Ureter (tissue), 1 donor: Measurements from ENCODE around the gene UBE2B. TPM values are rescaled to one million over a fixed set of nuclear protein-coding genes. Genes with fewer than 3 reads are reported as not detected.
A peak's percentile ranks its signal among the peaks of the same experiment; 100 is the strongest.
"Not testable (repeated sequence)": the region's sequence is repeated elsewhere in the genome, so short reads cannot be mapped to it uniquely, and the experiment has no call there.

Experiments
- DNase-seq: peaks from one replicate; pipeline ENCODE4 v3.0.0-alpha.2; 2020; ENCODE audit warnings: low spot score
- total RNA-seq: library from RNA; stranded (reverse); gene quantifications from one replicate; pipeline ENCODE4 v1.2.4, GENCODE V29; 2023
- donor health status: DM: yes; HTN: yes; CAD: no.

The UBE2B gene
- total RNA-seq = 63.3 TPM

DNA sequence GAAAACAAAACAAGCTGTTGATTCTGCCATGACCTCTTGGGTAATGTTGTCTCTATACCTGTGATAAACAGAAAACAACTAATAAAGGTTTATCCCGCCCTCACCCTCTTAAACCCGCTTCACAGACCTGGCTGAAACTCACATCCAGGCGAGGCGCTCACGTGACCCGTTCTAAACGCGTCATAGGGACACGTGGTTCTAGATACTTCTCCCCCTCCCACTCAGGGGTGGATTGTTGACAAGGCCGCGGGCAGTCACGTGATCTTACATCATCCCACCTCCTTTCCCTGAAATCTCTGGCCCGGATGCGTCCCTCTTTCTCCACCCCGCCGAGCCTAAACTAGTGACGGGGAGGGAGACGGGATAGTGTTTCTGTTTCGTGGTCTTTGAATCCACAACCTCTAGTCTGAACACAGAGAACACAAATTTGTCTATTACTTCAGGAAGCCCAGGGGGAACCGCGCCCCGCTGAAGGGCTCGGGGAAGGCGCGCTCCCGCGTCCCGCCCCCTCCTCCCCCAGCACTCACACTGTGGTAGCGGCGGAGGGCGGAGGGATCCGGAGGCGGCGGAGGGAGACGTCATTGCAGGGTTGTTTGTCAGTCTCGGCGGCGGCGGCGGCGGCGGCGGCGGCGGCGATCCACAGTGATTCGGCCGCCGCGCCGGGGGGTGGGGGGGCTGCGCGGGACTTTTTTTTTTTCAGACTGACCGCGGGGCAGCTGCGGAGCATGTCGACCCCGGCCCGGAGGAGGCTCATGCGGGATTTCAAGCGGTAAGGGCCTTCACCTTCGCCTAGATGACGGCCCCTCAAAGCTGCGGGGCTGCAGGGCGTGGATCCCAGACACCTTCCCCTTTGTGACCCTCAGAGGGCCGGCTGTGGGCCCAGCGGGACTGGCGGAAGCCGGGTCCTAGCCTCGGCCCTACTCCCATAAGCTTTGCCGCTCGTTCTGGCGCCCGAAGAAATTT is at the start of gene UBE2B:
Gene UBE2B, plus strand, starts transcription at position 699 of the 963 bp plus-strand sequence. Its CDS starts 27 bp downstream, at position 726.
- peak; percentile 99 for DNase-seq

DNA sequence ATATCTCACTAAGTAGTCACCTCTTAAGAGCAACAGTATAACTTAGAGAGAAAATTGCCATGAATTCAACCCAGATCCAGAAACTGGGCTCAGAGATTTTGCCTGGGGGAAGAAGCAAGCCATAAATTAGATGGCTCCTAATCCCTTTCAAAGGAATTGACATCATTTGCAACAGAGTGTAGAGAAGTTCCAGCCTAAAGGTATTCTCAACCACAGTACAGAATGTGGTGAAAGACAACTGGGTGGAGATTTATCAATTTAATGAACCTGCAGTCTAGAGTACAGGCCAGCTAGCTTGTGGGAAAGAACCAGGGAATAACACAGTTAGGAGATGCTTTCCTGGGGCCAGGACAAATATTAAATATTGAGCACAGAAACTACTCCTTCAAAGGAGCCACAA is 44.0 kb upstream of the UBE2B start:
- DNase-seq = no peak

DNA sequence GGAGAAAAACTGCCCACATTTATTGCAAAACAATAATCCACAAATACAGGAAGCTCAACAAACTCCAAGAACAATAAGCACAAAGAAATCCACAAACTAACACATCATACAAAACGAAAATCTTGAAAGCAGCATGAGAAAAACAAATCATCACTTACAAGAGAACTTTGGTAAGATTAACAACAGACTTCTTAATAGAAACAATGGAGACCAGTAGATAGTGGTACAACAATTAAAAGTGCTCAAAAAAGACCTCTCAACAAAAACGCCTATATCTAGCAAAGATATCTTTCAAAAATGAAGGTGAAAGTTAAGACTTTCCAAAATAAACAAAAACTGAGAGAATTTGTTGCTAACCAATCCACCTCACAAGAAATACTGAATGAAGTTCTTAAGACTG is 42.8 kb upstream of the UBE2B start:
- DNase-seq = no peak

DNA sequence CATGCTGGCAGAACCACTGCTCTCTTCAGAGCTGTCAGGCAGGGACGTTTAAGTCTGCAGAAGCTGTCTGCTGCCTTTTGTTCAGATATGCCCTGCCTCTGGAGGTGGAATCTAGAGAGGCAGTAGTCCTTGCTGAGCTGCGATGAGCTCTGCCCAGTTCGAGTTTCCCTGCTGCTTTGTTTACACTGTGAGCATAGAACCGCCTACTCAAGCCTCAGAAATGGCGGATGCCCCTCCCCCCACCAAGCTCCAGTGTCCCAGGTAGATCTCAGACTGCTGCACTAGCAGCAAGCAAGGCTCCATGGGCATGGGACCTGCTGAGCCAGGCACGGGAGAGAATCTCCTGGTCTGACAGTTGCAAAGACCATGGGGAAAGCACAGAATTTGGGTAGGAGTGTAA is 34.5 kb upstream of the UBE2B start:
- DNase-seq = not testable (repeated sequence)

DNA sequence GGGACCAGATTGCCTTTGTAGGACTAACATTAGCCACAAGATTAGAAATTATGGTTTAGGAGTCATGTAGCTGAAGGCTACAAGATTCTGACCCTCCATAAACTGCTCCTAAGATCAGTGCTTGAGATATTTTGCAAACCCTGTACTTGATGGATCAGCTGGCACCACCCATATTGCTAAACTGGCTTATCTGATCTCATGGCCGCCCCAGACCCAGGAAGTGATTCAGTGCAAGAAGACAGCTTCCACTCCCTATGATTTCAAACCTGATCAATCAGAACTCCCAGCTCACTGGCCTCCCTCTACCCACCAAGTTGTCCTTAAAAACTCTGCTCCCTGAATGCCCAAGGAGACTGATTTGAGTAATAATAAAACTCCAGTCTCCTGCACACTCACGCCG is 27.9 kb upstream of the UBE2B start:
- DNase-seq = not testable (repeated sequence)

DNA sequence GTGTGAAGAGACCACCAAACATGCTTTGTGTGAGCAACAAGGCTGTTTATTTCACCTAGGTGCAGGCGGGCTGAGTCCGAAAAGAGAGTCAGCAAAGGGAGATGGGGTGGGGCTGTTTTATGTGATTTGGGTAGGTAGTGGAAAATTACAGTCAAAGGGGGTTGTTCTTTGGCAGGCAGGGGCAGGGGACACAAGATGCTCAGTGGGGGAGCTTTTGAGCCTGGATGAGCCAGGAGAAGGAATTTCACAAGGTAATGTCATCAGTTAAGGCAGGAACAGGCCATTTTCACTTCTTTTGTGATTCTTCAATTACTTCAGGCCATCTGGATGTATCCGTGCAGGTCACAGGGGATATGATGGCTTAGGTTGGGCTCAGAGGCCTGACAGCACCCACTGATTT is 25.9 kb upstream of the UBE2B start:
- DNase-seq = not testable (repeated sequence)

DNA sequence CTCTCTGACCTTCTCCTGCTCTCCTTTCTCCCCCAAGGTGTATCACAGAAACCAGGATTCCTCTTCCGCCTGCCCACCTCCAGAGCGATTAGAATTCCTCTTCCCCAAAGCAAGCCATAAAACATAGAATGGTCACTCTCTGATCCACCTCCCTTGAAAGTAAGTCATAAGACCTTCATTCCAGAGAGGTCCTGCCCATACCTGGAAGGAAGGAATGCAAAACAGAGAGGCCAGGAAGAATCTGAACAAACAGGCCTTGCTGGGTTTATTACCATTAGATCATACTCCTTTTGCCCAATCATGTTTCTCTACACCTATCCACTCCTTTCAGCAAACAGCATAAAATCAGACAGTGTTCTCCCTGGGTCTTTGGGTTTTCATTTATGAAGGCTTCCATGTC is 25.4 kb upstream of the UBE2B start:
- no peak for DNase-seq

DNA sequence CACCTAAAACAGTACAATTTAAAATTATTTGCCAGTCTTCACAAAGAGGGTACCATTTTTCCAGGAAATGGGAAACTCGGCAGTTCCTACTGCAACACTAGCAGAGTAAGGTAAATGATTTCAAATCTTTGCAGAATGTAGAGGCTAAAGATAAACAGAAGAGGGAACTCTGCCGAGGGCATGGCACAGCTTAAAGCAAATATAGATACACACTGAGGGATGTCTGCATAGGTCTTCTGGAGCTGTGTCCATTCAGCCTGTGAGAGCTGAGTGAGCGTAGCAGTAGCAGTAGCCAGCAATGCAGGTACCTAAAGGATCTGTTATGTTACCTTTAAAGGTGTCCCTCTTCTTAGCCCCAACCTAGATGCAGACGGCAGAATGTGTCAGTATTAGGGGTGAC is 21.9 kb upstream of the UBE2B start:
- no peak for DNase-seq

DNA sequence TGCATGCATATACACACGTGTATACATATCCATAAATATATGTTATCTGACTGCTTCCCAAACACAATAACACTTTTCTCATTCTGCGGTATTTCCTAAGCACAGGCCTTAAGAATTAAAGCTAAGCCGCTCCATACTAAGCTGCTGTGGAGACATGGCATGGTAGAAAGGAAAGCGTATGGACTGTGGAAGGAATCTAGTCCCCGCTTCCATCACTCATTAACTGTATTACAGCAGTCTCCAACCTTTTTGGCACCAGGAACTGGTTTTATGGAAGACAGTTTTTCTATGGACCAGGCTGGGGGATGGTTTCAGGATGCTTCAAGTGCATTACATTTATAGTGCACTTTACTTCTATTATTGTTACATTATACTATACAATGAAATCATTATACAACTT is 15.7 kb upstream of the UBE2B start:
- DNase-seq = no peak

DNA sequence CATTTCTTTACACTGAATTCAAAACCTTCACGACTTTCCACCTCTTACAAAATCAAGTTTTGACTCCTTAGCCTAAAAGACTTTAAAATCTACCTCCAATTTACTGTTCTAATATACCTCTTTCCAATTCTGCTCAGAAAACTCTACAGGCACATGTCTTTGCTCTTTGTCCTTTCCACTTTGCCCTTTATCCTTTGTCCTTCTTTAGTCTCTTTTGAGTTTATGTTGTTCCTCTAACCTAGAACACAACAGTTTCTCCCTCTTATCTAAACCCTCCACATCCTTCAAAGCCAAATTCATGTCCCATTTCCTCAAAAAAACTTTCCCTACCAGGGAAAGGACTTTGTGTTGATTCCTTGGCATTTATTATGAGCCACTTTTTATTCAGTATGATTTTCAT is 5.8 kb upstream of the UBE2B start:
- DNase-seq = no peak

DNA sequence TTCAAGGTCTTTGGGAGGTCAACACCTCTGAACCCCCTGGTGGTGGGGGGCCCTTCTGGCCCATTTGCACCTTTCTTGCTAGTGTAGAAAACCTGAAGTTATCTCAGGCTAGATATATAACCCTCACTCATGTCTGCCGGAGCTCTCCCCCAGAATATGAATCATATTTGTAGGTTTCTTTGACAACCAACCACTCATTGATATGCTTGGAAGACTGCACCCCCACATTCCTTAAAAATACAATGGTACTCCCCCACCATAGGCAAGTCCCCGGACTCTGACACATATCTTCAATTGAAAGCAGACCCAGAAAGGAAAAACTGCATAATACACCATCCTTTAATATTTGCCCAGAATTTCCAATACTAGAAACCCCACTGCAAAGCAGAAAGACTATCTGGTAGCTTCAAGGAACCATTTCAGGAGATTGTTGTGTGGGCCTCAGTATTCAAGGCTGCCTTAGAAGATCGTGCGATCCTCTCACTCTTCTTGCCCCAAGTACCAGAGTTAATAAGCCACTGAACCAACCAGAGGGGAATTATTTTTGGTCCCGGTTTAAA is 978 bp upstream of the UBE2B start:
- DNase-seq = no peak

DNA sequence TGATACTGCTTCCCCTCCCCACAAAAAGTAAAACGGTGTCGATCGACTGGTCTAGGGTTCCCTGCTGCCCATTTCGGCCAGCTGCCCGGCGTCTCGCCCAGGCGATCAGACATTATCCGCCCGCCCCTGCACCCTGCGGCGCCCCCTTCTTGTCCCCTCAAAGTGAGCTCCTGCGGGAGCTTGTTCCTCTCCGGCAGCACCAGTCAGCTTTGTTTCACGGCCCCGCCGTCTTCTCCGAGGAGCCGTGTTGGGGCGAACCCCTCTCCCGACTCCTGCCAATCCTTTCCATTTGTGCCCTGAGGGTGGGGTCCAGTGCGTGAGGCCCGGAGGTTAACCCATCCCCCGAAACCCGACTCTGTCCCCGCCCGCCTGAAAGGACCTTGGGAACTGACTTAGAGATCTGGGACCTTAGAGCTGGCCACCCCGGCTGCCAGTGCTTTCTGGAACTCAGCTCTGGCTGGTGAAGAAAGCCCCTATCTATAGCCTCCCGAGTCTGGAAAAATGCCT is 518 bp downstream of the UBE2B start:
- DNase-seq = peak; percentile 62

DNA sequence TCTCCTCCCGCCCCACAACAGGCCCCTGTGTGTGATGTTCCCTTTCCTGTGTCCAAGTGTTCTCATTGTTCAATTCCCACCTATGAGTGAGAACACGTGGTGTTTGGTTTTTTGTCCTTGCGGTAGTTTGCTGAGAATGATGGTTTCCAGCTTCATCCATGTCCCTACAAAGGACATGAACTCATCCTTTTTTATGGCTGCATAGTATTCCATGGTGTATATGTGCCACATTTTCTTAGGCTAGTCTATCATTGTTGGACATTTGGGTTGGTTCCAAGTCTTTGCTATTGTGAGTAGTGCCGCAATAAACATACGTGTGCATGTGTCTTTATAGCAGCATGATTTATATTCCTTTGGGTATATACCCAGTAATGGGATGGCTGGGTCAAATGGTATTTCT is 2.3 kb downstream of the UBE2B start:
- DNase-seq = not testable (repeated sequence)

DNA sequence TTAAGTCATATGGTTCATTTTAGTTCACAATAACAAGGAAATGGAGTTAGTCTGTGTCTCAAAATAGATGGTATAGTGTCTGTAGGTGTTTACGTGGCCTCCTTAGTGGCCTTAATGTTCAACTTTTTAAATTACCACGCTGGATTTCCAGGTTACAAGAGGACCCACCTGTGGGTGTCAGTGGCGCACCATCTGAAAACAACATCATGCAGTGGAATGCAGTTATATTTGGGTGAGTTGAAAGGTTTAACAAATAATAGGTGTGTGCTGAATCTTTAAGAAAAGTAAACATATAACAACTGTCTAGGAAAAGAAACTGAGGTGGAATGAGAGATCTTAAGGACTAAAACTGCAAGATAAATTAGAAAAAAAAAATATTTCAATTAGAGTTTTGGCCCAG is 2.9 kb downstream of the UBE2B start:
- DNase-seq = no peak

DNA sequence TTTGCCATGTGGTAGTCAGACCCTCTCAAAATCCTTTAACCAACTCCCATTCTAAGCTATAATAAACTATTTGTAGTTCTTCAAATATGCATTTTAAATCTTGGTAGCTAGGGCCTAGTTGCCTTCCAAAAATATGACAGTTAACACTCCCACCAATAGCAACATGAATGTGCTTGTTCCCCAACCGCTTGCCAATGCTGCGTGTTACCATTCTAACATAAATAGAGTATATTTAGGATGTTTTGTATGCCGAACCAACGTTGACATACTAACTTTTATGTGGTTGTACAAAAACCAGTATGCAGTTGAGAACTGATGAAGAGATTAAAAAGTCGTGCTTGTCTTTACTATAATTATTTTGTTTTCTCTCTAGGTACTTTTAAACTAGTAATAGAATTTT is 9.0 kb downstream of the UBE2B start:
- DNase-seq = no peak

DNA sequence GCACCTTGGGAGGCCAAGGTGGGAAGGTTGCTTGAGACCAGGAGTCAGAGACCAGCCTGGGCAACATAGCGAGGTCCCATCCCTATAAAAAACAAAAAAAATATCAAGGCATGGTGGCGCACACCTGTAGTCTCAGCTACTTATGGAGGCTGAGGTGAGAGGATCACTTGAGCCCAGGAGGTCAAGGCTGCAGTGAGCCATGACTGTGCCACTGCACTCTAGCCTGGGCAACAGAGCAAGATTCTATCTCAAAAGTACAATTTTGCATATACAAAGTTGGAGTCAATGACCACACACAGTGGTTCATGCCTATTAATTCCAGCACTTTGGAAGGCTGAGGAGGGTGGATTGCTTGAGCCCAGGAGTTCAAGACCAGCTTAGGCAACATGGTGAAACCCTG is 10.8 kb downstream of the UBE2B start:
- not testable (repeated sequence) for DNase-seq

DNA sequence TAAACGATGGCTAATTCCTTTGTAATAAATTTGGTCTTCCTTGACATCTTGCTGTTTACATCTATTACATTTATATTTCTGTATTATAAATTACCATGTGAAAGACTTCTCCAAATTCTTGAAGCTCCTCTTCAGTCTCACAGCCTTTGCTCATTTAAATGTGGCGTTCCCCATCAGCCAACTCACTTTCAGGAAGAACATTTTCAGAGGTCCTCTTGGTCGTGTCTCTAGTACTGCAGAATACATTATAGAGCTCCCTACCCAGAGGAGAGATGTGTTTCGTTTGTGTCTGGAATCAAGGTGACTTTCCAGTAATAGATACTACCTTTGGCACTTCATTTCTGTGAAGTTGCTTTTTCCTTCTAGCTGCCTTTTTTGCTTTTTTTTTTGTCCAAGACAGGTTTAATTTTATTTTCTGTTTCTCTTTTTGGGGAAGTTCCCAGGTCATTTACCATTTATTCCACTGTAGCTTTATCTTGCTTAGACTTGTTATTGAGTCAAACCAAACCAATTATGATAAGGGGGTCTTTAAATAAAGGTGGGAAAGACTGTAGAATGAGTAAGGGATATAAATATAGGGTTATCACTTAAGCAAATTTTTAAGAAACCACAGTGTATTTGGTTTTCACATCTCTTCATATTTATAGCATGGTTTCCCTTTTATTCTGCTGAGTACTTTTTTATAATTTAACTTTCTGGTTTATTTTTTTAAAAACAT is 12.8 kb downstream of the UBE2B start:
- DNase-seq = no peak

DNA sequence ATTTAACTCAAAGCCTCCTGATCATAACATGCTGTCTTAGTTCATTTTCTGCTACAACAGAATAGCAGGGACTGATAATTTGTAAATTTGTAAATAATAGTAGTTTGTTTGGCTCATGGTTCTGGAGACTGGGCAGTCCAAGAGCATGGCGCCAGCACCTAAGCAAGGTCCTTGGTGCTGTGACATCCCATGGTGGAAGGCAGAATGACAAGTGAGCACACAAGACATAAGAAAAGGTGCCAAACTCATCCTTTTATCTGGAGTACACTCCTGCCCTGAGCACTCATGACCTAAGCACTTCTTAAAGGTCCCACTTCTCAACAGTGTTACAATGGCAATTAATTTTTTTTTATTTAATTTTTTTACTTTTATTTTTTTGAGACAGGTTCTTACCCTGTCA is 16.1 kb downstream of the UBE2B start:
- no peak for DNase-seq

DNA sequence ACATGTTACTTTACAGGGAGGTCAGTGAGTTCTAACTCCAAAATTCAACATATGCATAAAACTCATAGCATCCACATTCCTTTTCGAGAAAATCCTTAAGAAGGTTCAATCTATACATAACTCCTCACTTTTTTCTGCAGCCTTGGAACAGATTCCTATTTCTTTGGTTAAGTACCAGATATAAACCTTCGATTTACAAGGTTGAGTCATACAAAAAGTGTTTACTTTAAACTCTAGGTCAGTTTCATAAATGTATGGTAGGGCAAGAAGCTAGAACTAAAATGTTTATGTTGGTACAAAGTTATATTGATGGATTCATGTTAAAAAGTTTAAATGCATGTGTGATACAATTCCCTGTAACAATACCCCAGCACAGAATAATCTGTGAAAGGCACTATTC is 20.9 kb downstream of the UBE2B start:
- DNase-seq = no peak

DNA sequence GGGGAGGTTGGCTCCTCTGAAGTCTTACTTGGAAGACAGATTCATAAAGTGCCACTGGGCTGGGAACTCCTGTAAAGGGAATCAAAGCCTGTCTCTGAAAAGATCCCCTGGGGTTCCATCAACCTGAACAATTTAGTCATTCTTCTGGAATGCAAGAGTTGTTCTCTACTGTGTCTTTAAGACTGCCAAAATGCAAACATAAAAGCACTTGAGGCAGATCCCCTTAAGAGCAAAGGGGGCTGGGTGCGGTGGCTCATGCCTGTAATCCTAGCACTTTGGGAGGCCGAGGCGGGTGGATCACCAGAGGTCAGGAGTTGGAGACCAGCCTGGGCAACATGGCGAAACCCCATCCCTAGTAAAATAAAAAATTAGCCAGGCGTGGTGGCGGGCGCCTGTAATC is 23.6 kb downstream of the UBE2B start:
- DNase-seq = no peak

DNA sequence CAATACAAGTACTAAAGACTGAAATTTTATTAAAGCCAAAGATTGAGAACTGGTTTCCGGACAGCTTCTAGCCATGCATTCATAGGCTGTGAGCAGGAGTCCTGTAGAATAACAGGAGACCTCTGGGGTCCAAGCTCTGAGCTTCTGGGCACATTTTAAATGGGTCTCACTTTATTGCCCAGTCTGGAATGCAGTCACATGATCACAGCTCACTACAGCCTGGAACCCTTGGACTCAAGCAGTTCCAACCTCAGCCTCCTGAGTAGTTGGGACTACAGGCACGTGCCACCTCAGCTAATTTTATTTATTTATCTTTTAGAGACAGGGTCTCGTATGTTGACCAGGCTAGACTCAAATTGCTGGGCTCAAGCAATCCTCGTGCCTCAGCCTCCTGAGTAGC is 24.9 kb downstream of the UBE2B start:
- DNase-seq = no peak

DNA sequence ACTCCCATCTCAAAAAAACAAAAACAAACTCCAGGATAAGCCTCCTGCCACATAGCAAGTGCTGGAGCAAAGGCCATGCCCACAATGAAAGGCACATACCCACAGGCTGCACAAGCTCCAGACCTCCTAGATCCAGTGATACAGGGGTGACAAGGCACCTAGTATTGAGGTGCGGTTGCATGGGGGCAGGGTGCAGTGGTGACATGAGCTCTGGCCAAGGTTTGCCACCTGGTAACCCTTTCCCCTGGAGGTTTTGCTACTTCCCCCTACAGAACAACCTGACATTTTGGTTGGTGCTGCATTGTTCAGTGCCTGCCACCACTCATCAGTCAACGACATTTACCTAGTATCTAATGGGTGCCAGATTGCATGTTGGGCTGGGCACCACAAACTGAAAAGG is 25.8 kb downstream of the UBE2B start:
- no peak for DNase-seq
